Activated T-cell treated with anti-CD3 and anti-CD28 coated beads for 4 hours (primary cell): ENCODE data around the gene PIANP.

Experiments used
- DNase-seq: peaks from one replicate; pipeline ENCODE4 v3.0.0-alpha.2; 2020

PIANP gene

GRCh38 chr12:6703631-6704030 is 3.0 kb upstream of the PIANP start:
- DNase-seq: no peak

DNA sequence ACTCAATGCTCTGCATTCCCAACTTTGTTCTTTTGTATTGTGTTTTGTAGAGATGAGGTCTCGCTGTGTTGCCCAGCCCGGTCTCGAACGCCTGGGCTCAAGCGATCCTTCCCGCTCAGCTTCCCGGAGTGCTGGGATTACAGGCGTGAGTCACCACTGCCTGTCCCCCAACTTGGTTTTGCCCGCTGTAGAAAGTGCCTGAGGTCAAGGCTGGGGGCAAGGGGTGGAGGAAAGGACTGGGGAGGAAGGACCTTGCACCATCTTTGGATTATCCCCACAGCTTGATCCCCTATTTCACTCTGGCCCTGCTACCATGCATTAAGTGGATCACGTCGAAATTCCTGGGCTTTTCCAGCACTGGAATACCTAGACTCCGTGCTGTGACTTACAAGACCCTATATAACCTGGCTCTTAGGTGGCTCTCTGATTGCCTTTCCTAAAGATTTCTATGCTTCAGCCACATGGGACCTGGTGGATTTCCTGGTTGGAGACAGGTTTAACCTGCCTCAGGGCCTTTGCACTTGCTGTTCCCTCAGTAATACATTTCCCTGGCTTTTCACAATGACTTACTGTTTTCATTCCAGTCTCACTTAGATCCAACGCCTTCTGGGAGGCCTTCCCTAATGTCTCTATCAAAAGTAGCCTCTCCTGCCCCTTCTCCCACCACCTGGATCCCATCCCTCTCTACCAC is 608 bp upstream of the PIANP start:
- DNase-seq: no peak

DNA sequence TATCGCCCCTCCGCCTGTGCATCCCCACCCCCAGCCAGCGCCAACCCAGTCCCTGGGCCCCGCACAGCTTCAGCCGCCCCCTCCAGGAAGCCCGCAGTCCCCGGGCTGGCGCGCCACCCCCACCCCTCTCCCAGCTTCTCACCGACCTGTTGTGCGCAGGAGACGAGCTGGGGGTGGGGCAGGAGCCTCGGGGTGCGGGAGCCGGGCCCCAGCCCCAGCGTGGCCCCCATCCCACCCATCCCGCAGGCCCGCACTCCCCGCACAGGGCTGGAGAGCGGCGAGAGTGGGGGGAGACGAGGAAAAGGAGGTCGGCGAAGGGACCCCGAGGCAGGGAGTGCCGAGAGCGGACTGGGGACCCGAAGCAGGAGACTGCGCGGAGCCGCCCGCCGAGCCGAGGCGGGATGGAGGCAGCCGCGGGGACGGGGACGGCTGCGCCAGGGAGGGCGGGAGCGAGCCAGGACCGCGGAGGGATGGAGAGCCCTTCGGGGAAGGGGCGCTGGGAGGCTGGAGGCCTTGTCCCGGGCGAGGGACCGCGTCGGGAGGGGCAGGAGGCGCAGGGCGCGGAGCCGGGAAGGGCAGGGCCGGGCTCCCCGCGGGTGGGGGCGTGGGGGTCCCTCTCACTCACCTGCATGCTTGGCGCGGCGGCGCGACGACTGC is 498 bp downstream of the PIANP start:
- peak; percentile 5 for DNase-seq

DNA sequence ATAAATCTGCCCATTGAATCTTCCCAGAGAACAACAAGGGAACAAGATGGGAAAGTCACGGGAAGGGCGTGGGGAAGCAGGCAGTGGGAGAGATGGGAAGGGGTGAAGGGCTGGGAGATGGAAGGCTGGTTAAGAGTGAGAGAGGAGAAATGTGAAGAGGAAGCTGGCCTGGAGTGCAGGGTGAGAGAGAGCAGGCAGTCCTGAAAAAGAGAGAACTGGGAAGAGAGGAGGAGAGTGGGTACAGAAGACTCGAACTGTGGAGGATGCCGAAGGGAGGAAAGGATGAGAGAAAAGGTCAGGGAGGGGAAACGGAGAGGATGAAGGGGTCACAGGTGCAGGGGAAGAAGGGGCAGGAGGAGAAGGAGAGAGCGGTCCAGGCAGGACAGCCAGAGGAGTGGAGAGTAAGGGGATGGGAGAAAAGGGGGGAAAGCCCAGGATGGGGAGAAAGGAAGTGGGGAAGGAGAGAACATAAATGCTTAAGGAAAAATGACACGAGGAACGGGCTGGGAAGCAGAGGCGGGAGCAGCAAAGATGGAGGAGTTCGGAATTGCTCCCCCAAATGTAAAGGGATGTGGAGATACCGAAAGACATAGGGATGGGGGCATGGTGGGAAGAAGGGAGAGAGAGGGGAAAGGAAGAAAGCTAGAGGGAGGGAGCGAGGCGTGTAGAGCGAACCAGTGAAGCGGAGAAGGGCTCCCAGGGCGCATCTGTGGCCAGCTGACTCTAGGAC is 1.2 kb downstream of the PIANP start:
- no peak for DNase-seq

GRCh38 chr12:6698352-6699046 is 2.1 kb downstream of the PIANP start:
- no peak for DNase-seq

DNA sequence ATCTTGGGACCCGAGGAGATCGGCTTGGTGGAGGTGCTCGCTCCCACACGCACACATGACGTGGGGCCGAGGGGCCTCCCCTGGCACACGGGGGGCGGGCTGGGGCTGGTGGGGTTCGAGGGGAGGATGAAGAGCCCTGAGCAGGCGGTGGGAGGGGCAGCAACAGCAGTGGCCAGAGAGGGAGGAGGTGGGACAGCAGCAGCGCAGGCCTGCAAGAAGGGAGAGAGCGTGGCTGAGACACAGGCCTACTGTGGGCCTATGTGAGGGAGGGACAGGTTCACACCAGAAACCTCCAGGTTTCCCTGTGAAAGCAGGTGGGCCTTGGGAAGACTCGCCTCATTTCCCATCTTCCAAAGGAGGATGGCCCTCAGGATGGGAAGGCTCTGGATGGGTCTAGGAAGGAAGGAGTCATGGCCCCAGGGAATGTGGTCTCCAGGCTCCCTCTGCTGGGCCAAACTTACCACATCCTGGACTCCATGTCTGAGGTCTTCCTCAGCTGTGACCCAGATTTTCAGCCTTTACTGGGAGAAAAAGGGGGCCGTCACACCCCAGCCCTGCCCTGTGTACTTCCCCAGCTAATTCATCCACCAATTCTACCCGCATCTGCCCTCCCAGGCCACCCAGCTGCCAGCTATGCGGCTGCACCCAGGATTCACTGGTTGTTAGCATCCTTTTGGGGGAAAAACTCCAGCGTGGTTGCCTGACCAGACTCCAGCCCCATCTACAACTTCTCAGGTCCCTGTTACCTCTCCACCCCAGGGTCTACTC is 2.8 kb downstream of the PIANP start:
- no peak for DNase-seq

GRCh38 chr12:6696690-6697583 is 3.7 kb downstream of the PIANP start:
- no peak for DNase-seq

- no peak for DNase-seq
Observed at GRCh38 chr12:6695313-6696045, 5.1 kb downstream of the PIANP start.

DNA sequence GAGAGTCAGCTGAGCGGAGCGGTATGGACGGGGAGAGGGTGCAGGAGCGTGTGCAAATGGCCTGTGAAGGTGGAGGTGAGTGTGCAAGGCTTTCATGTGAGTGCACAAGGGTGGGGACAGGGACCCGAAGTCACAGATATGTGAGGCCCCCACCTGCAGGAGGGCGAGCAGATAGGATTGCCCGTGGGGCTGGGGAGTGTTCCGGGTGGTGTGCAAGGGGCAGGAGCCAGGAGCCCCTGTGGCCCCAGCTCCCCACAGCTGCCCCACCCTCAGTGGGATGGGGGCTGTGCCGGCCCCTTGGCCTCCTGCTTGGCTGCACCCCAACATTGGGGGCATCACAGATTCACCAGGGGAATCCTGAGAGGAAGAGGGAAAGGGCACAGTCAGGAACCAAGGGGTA is 5.9 kb downstream of the PIANP start:
- no peak for DNase-seq

- DNase-seq: no peak
Observed at GRCh38 chr12:6693832-6694355, 6.7 kb downstream of the PIANP start.

DNA sequence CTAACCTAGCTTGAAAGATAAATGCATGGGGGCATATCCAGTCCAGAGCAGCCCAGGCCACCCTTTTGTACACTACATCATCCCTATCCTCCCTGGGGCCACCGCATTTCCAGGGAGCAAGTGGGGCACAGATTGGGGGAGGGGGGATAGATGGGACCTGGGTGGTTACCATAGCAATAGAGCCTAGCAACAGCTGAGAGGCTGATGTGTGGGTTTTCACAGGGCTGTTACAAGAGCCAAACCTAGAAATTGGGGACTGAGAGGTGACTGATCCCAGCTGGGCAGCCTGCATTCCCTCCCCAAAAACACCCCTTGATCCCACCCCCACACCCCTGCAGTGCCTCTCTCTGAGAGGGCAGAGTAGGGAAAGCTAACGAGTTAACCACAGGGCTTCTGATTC is 7.7 kb downstream of the PIANP start:
- DNase-seq: no peak

GRCh38 chr12:6691473-6691872 is 9.1 kb downstream of the PIANP start:
- DNase-seq: no peak

- peak; percentile 89 for DNase-seq
Observed at GRCh38 chr12:6688999-6689882, 11.4 kb downstream of the PIANP start, which contains the start of gene ZNF384. Gene ZNF384 (minus strand): TSS chr12:6689375. CDS start chr12:6679520, 9,855 bp downstream.

- DNase-seq: peak; percentile 69
Observed at GRCh38 chr12:6688543-6688998, 12.0 kb downstream of the PIANP start.

DNA sequence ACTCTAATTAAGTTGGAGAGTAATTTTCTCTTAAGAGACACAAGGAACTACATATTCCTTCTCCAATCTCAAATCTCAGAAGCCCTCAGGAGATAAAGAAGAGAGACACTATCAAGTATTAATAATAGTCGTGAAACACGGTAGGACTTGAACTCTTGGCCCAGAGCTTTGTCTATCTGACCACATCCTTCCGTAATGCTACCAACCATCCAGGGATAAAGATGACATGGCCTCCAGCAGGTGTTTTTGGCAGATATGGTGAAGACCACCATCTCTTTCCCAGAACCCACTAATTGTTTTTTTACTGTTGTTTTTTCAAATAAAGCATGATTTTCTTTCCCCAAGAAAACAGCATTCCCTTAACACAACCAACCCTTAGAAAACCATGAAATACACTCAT is 14.8 kb downstream of the PIANP start:
- DNase-seq: no peak

- DNase-seq: peak; percentile 34
Observed at GRCh38 chr12:6684609-6685008, 16.0 kb downstream of the PIANP start.

- DNase-seq: no peak
Observed at GRCh38 chr12:6676962-6677361, 23.7 kb downstream of the PIANP start.

- DNase-seq: no peak
Observed at GRCh38 chr12:6672143-6672542, 28.5 kb downstream of the PIANP start.

DNA sequence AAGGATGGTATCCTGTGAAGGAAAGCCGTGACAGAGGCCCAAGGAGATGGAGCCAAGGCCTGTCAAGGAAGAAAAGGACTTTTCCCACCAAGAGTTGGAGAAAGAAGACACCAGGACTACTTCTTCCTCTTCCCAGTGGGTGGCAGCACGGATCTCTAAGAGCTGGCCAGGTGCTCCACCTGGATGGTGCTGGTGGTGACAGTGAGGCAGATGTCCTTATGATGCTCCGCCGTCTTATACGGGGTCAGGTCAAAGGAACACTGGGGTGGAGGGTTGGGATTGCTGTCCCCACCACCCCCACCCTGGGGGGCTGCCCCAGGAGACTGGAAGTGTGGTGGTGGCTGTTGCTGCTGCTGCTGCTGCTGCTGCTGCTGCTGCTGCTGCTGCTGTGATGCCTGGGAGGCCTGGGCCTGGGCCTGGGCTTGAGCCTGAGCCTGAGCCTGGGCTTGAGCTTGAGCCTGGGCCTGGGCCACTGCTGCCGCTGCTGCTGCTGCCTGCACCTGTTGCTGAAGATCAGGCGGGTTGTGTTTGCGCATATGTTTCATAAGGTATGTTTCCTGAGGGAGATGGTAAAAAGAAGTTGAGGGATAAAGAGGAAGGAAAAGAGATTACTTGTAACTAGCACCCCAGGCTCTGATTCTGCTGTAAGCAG is 32.9 kb downstream of the PIANP start:
- DNase-seq: no peak
